GM18499 (cell line): ENCODE results near the gene NUP107.

Experiments used
- ATAC-seq: cut with Tn5 transposase; IDR thresholded peaks from one replicate; pipeline ENCODE4 v1.9.1; 2021; ENCODE audit warnings: moderate number of reproducible peaks; ENCODE audit not compliant: insufficient read depth, unreplicated experiment

Gene NUP107

DNA sequence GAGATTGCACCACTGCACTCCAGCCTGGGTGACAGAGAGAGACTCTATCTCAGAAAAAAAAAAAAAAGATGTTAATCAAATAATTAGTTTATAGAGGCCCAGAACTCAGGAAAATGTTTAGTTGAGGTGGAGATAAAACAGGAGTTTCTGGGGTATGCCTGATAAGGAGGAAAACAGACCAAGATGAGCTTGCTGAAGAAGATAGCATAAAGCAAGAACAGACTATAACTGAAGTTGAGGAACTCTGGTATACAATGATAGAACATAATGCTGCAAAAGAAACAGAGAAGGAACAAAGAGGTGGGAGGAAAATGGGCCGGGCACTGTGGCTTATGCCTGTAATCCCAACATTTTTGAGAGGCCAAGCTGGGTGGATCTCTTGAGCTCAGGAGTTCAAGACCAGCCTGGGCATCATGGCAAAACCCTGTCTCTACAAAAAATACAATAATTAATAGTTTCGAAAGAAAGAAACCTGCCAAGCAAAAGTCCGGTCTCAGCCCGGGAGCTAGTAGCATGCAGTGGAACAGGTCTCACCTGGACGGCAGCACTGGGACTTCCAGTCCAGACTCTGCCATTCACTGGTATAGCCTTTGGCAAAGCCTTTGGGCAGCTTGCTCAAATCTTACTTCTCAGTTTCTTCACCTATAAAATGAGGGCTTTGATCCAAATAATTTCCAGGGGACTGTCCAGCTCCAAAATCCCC lies 84.6 kb downstream of the NUP107 start:
- ATAC-seq, result no peak

GRCh38 chr12:68772714-68773113 lies 85.9 kb downstream of the NUP107 start:
- ATAC-seq, result no peak

GRCh38 chr12:68773582-68773981 lies 86.8 kb downstream of the NUP107 start:
- no peak for ATAC-seq

GRCh38 chr12:68775121-68775630 lies 88.4 kb downstream of the NUP107 start:
- no peak for ATAC-seq

DNA sequence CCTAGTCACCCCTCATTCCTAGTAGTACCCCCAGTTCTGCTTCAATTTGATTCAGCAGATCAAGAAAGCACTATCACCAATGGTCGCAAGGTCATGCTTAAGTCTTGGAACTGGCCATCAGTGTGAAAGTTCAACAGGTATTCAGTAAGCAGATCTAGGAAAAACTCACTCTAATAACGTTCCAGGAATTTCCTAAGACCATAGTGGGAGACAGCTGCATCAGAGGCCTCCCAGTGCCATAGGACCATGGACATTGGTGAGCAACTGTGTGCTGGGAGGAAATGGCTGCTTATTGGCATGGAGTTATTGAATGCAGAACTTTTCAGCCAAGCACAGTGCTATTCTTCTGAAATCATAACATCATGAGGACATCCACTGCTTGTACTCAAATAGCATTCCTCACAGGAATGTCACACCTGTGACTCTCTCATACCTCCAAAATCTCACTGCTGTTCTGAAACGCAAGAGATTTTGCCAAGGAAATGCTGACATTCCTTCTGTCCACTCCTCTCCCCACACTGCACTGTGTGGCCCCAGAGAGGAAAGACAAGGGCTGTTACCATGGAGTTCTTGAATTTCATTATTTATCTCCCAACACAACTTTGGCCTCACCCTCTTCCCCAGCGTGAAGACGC lies 90.3 kb downstream of the NUP107 start:
- ATAC-seq, result no peak

DNA sequence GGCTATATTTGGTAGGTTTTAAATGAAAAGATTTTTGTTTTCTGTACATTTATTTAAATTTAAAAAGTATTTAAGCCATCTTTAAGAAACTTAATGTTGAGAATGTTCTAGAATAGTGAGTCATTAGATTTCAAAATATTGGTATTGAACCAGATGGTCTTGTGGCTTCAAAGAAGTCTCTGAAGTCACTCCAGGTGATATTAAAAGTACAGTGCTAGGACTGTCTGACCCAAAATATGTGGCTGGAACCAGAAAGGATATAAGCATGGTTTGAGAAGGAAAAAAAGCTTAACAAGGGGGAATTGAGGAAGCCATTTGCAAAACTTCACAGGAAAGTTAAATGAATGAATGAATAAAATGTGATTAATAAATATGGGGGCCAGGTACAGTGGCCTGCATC lies 92.5 kb downstream of the NUP107 start:
- no peak for ATAC-seq

DNA sequence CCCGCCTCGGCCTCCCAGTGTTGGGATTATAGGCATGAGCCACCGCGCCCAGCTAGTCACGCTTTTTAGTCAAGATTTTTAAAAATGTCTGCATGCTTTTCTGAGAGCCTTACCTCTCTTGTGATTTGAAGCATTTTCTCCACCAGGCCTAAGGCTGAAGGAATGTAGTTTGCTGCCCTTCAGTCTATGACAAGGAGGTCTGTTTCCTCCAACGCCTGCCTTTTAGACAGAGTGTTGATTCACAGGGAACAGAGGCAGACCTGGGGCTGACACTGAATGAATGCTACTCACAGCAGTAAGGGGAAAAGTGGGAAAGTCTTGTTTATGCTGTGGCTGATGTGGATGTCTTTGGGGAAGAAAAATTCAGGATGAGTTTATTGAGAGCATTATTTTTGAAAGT lies 94.0 kb downstream of the NUP107 start:
- ATAC-seq, result no peak

- ATAC-seq, result no peak
These were observed 95.0 kb downstream of the NUP107 start for GRCh38 chr12:68781728-68782127.

DNA sequence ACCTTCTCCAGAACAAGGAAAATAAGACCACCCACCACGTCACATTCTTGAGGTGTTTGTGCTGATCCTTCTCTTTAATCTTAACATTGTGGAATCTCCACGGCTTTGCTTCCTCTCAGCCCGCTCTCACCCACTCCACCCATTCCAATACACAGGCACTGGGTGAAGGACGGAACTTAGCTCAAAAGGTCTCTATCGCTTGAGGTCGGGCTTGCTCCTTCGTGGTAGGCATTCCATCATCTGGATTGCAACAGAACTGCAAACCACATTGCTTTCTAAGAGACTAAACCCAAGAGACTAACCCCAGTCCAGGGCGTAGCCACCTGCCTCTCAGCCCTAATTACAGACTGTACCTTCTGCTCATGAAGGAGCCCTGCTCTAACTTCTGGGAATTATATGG lies 97.2 kb downstream of the NUP107 start:
- no peak for ATAC-seq

- no peak for ATAC-seq
These were observed 98.6 kb downstream of the NUP107 start for GRCh38 chr12:68785358-68785757.

GRCh38 chr12:68785823-68786222 lies 99.0 kb downstream of the NUP107 start:
- no peak for ATAC-seq

DNA sequence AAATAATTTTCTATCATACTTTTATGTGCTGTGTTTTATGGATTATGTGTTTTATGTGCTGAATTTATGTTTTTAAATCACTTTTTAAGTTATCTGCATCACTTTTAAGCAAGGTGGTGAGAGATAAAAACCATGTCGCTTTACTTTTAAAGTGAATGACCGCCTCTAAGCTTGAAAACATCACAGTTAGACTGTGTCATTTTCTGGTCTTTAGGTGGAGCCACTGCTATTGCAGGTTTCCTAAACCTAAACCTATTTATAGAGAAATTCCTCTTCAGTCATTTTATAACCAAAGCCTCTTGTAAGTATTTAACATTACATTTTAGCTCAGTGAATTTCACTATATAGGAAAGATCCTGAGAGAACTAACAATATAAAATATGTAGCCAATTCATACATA lies 100.2 kb downstream of the NUP107 start:
- ATAC-seq, result no peak

DNA sequence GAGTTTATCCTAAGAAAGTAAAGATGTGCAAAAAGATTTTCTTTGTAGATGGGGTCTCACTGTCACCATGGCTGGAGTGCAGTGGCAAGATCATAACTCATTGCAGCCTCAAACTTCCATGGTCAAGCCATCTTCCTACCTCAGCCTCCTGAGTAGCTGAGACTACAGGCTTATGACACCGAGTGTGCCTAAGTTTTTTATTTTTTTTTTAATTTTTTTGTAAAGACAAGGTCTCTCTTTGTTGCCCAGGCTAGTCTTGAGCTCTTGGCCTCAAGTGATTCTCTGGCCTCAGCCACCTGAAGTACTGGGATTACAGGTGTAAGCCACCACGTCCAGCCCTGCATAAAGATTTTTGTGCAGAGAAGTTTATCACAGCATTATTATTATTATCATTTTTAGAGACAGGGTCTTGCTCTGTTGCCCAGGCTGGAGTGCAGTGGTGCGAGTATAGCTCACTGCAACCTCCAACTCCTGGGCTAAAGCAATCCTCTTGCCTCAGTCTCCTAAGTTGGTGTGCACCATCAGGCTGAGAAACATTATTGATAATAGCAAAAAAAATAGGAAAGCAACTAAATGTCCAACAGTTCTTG lies 101.9 kb downstream of the NUP107 start:
- no peak for ATAC-seq

GRCh38 chr12:68789144-68789878 lies 102.5 kb downstream of the NUP107 start:
- ATAC-seq, result no peak

DNA sequence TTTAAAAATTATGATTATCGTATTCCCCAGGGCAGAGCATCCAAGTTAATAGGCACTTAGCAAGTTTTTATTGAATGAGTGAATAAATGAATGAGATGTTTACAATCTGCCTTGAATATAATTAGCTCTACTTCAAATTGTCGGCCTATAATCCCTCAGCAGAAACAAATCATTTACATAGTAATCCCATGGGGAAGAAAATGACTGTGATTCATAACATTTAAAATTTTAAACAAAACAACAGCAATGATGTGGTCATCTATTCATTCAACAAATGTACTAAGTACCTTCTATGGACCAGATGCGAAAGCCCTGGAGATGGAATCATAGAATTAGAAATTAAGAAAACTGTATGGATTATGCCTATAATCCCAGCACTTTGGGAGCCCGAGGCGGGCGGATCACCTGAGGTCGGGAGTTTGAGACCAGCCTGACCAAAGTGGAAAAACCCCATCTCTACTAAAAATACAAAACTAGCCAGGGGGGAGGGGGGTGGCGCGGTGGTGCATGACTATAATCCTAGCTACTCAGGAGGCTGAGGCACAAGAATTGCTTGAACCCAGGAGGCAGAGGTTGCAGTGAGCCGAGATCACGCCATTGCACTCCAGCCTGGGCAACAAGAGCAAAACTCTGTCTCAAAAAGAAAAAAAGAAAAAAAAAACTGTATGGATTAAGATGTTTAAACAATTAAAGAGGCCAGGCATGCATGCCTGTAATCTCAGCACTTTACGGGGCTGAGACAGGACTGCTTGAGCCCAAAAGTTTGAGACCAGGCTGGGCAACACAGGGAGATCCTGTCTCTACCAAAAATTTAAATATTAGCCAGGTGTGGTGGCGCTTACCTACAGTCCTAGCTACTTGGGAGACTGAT lies 103.5 kb downstream of the NUP107 start:
- ATAC-seq, result no peak

DNA sequence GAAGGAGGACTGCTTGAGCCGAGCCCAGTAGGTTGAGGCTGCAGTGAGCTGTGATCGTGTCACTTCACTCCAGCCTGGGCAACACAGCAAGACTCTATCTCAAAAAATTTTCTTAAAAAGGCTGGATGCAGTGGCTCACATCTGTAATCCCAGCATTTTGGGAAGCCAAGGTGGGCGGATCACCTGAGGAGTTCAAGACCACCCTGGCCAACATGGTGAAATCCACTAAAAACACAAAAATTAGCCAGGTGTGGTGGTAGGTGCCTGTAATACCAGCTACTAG lies 104.1 kb downstream of the NUP107 start:
- ATAC-seq, result no peak

DNA sequence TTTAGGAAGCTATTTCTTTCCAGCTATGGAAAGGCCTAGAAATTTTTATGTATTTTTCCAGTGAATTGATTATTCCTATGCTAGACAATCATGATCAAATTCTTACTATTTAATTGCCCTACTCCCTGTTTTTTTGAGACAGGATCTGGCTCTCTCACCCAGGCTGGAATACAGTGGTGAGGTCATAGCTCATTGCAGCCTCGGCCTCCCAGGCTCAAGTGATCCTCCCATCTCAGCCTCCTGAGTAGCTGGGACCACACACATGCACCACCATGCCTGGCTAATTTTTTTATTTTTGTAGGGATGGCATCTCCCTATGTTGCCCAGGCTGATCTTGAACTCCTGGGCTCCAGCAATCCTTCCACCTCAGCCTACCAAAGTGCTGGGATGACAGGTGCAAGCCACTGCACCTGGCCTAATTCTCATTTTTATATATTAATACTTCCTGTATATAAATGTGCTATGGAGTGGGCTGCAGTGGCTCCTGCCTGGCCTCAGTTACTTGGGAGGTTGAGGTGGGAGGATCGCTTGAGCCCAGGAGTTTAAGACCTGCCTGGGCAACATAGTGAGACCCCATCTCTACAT lies 105.2 kb downstream of the NUP107 start:
- ATAC-seq, result no peak

- peak; percentile 62 for ATAC-seq
These were observed 106.2 kb downstream of the NUP107 start for GRCh38 chr12:68792952-68793351.

GRCh38 chr12:68793436-68793835 lies 106.7 kb downstream of the NUP107 start:
- no peak for ATAC-seq
